Neural cell (in vitro differentiated cells): ENCODE results near the gene MTMR8. TPM values are rescaled to one million over a fixed set of nuclear protein-coding genes. Genes with fewer than 3 reads are reported as not detected.
A peak's percentile ranks its signal among the peaks of the same experiment; 100 is the strongest.

Source experiments
- H2AFZ ChIP-seq: fragments of 200-600, 300-800 bp; sonication (generic), shearing (Covaris generic); 2 replicates; pipeline ENCODE4 v1.6.0; 2014; ENCODE audit warnings: low read depth, mild to moderate bottlenecking, antibody characterized with exemption, low read length, moderate library complexity
- H3F3A ChIP-seq: fragments of 200-600 bp; shearing (Covaris generic); 2 replicates; pipeline ENCODE4 v1.6.1; 2016; ENCODE audit warnings: mild to moderate bottlenecking, moderate library complexity, mixed read lengths, antibody characterized with exemption, low read length; ENCODE audit not compliant: insufficient read depth, poor library complexity, severe bottlenecking
- H3K27ac ChIP-seq: fragments of 200-600, 300-800 bp; sonication (generic), shearing (Covaris generic); 2 replicates; pipeline ENCODE4 v1.5.1; 2014; ENCODE audit warnings: mild to moderate bottlenecking, low read length, moderate library complexity
- H3K27me3 ChIP-seq: fragments of 300-800, 200-600 bp; sonication (generic), shearing (Covaris generic); 2 replicates; pipeline ENCODE4 v1.6.0; 2014; ENCODE audit warnings: mild to moderate bottlenecking, low read depth, low read length, moderate library complexity; ENCODE audit not compliant: insufficient read depth
- H3K36me3 ChIP-seq: fragments of 300-800, 200-600 bp; sonication (generic), shearing (Covaris generic); 2 replicates; pipeline ENCODE4 v1.5.1; 2014; ENCODE audit warnings: mild to moderate bottlenecking, antibody characterized with exemption, low read length, moderate library complexity; ENCODE audit not compliant: insufficient read depth
- H3K4me2 ChIP-seq: fragments of 300-800, 200-600 bp; sonication (generic), shearing (Covaris generic); 2 replicates; pipeline ENCODE4 v1.6.0; 2014; ENCODE audit warnings: mild to moderate bottlenecking, low read length
- H3K4me3 ChIP-seq: fragments of 300-800, 200-600 bp; sonication (generic), shearing (Covaris generic); 2 replicates; pipeline ENCODE4 v1.5.1; 2014; ENCODE audit warnings: mild to moderate bottlenecking, low read length, moderate library complexity
- H3K79me2 ChIP-seq: fragments of 200-600 bp; shearing (Covaris generic); replicated peaks from 2 replicates; pipeline ENCODE4 v1.6.0; 2014; ENCODE audit warnings: mild to moderate bottlenecking, low read length, moderate library complexity; ENCODE audit not compliant: insufficient read depth
- H3K9ac ChIP-seq: fragments of 300-800, 200-600 bp; sonication (generic), shearing (Covaris generic); 2 replicates; pipeline ENCODE4 v1.6.1; 2016; ENCODE audit warnings: mild to moderate bottlenecking, low read length, mixed read lengths
- H3K9me2 ChIP-seq: fragments of 200-600 bp; shearing (Covaris generic); 2 replicates; pipeline ENCODE4 v1.6.1; 2016; ENCODE audit warnings: mild to moderate bottlenecking, low read length, mixed read lengths; ENCODE audit not compliant: insufficient read depth
- H3K9me3 ChIP-seq: fragments of 200-600, 300-800 bp; sonication (generic), shearing (Covaris generic); 2 replicates; pipeline ENCODE4 v1.6.1; 2016; ENCODE audit warnings: mild to moderate bottlenecking, mixed run types, low read length, moderate library complexity, mixed read lengths
- H4K20me1 ChIP-seq: fragments of 200-600 bp; shearing (Covaris generic); 2 replicates; pipeline ENCODE4 v1.6.1; 2016; ENCODE audit warnings: mild to moderate bottlenecking, mixed run types; ENCODE audit not compliant: insufficient read depth
- CTCF ChIP-seq: fragments of 450-650 bp; IDR thresholded peaks from 2 replicates; pipeline ENCODE4 v1.5.1; 2014; ENCODE audit warnings: antibody characterized with exemption, mild to moderate bottlenecking, moderate library complexity; ENCODE audit not compliant: poor library complexity, severe bottlenecking
- EP300 ChIP-seq: fragments of 450-650 bp; conservative IDR thresholded peaks from 2 replicates; pipeline ENCODE4 v1.6.1; 2014; ENCODE audit warnings: antibody characterized with exemption, mild to moderate bottlenecking, moderate library complexity; ENCODE audit not compliant: poor library complexity, severe bottlenecking
- EZH2 ChIP-seq: fragments of 200-600, 300-800 bp; shearing (Covaris generic), sonication (generic); IDR thresholded peaks from 2 replicates; pipeline ENCODE4 v1.6.1; 2014; ENCODE audit warnings: antibody characterized with exemption, low read length, borderline replicate concordance, mild to moderate bottlenecking; ENCODE audit not compliant: insufficient read depth, poor library complexity, severe bottlenecking
- MXI1 ChIP-seq: fragments of 450-650 bp; conservative IDR thresholded peaks from 2 replicates; pipeline ENCODE4 v1.6.1; 2014; ENCODE audit warnings: antibody characterized with exemption, mild to moderate bottlenecking; ENCODE audit not compliant: poor library complexity, severe bottlenecking
- POLR2AphosphoS5 ChIP-seq: IDR thresholded peaks from 2 replicates; pipeline ENCODE4 v1.6.1; 2012
- RAD21 ChIP-seq: fragments of 450-650 bp; conservative IDR thresholded peaks from 2 replicates; pipeline ENCODE4 v1.6.1; 2014; ENCODE audit warnings: antibody characterized with exemption, mild to moderate bottlenecking, moderate library complexity
- REST ChIP-seq: IDR thresholded peaks from 2 replicates; pipeline ENCODE4 v1.6.1; 2012; ENCODE audit warnings: borderline replicate concordance
- SMC3 ChIP-seq: fragments of 450-650 bp; conservative IDR thresholded peaks from 2 replicates; pipeline ENCODE4 v1.6.1; 2014; ENCODE audit warnings: antibody characterized with exemption, mild to moderate bottlenecking, moderate library complexity; ENCODE audit not compliant: poor library complexity
- TAF1 ChIP-seq: IDR thresholded peaks from 2 replicates; pipeline ENCODE4 v1.6.1; 2012; ENCODE audit warnings: low read depth
- polyA minus RNA-seq: library from RNA; depleted of rRNA, polyadenylated mRNA; stranded (reverse); fragments of >200 nt; gene quantifications from 2 replicates; pipeline ENCODE4 v1.2.3, GENCODE V29; 2014
- polyA plus RNA-seq: library from polyadenylated mRNA; depleted of rRNA; stranded (reverse); fragments of >200 nt; gene quantifications from 2 replicates; pipeline ENCODE4 v1.2.3, GENCODE V29; 2014

MTMR8 gene
- polyA plus RNA-seq, result 1.8 and 2.1 TPM in 2 replicates
- polyA minus RNA-seq, result 7.8 and 9.8 TPM in 2 replicates

GRCh38 chrX:64394874-64395567 lies at the start of gene MTMR8:
Gene MTMR8 (minus strand): TSS chrX:64395452. CDS start chrX:64395363, 89 bp downstream.
- Histone ChIP-seq H4K20me1 (no peaks in the 10 kb centered on the region), H3F3A (no peaks in the 10 kb centered on the region), H3K9me3 (no peaks in the 10 kb centered on the region), H3K4me2 (no peak within 1 kb of the TSS), H3K27ac (no peak within 1 kb of the TSS), H3K27me3 (no peaks in the 10 kb centered on the region), H3K79me2 (no peaks in the 10 kb centered on the region), H3K4me3 (peak within 1 kb of the TSS; percentile 74), H3K36me3 (no peaks in the 10 kb centered on the region), H3K9ac (peak within 1 kb of the TSS; percentile 61), H3K9me2 (no peaks in the 10 kb centered on the region), H2AFZ (peak within 1 kb of the TSS; percentile 56)
- TF ChIP-seq TAF1, result no peak
- TF ChIP-seq RAD21, result peak; percentile 22
- TF ChIP-seq SMC3, result peak; percentile 12
- no peak for TF ChIP-seq MXI1
- no peak for TF ChIP-seq EP300
- no peak for TF ChIP-seq EZH2
- TF ChIP-seq POLR2AphosphoS5, result peak; percentile 42
- peak; percentile 12 for TF ChIP-seq CTCF
- no peak for TF ChIP-seq REST

- no peaks in the 10 kb centered on the region for H3F3A ChIP-seq
- H4K20me1 ChIP-seq, result no peaks in the 10 kb centered on the region
- H2AFZ ChIP-seq, result no peak overlapping the region
- H3K4me2 ChIP-seq, result no peak overlapping the region
- no peak overlapping the region for H3K27ac ChIP-seq
- TF ChIP-seq EP300 (no peak), TAF1 (no peak), SMC3 (no peak), CTCF (no peak), REST (no peak), RAD21 (no peak)
- no peaks in the 10 kb centered on the region for H3K9me2 ChIP-seq
- no peaks in the 10 kb centered on the region for H3K79me2 ChIP-seq
- no peaks in the 10 kb centered on the region for H3K9me3 ChIP-seq
- H3K36me3 ChIP-seq, result no peaks in the 10 kb centered on the region
- no peak overlapping the region for H3K9ac ChIP-seq
- H3K27me3 ChIP-seq, result no peaks in the 10 kb centered on the region
- no peak overlapping the region for H3K4me3 ChIP-seq
Observed at GRCh38 chrX:64439551-64439950, 44.3 kb upstream of the MTMR8 start.
